SIG-M5 treated with dmso at 0.1 percent for 504 hours (cell line): ENCODE results near the gene GATA3.

Experiments used
- DNase-seq: peaks from one replicate; lab custom pipeline; 2025; ENCODE audit not compliant: unreplicated experiment; lab: John Stamatoyannopoulos, UW

Gene GATA3

DNA sequence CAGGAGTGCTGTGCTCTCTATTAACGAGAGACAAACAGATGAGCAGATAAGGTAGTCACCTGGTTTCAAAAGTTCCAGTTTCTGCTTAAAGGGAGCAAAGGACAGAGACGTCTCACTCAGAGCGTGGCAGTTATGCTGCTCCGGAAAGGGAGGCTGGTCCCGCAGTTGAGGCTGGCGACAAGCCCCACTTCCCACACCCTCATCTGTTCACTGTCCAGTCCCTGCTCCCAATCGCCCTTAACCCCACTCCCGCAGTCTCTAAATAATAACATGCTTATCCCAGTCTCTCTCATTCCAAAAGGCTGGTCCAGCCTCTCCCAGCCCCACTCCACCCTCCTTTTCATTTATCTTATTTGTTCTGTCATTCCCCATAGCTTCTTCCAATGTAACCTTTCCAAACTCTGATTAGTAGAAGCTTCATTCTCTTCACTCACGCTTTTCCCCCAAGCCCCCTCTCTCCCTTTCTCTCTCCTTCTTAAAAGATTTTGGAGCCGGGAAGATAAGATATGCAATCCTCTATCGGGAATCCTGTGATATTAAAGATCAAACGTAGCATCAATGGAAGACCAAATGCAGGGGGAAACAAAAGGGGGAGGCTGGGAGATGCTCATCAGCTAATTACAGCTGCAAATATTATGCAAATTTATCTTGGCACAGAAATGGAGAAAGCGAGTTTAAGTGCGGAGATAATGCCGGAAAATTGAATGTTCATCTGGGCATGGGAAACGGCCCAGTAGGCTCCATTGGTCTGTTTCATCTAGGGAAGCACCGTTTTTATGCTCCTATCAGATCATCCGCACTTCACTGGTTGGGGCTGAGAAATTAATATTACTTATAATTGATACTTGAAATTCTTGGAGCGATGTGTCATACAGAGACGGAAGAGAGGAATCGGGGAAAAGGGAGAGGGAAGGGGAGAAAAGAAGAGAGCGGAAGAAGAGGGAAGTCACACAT lies 16.3 kb upstream of the GATA3 start:
- DNase-seq = no peak

DNA sequence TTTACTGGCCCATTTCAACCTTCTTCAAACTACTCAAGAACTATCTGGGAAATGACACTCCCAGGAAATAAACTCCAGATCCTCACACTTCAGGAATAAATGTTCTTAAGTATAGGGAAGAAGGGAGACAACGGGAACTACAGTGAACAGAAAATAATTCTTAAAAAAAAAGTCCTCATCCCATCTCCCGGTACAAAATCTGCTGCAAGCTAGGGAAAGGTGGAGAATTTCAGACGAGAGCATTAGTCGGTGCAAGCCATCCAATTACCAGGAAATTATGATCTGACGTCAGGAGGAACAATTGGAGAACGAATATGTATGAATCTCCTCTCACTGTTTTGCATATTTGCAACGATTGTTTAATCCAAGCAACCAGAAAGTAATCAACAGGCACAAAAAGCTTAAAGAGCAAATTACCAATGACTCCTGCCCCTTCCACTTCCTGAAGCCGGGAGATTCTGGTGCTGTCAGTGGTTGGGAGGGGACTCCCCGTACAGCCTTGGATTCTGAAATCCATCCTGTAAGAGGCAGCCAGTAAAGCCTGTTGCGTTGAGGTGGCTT lies 15.1 kb upstream of the GATA3 start:
- no peak for DNase-seq

DNA sequence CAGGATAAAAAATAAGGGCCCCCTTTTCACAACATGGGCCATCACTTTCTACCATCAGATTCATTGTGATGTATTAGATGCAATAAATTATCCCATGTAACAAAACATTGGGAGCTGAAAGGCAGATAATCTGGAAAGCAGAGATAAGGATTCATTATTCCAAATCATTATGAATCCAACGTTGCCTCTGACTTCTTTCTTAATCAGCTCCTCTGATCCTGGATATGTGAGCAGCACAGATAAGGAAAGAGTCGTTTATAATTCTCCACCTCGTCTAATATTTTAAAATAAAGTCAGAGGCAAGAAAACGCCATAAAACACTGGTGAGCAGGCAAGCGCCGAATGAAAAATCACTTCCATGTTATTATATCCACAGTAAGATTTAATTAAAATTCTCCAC lies 13.8 kb upstream of the GATA3 start:
- no peak for DNase-seq

DNA sequence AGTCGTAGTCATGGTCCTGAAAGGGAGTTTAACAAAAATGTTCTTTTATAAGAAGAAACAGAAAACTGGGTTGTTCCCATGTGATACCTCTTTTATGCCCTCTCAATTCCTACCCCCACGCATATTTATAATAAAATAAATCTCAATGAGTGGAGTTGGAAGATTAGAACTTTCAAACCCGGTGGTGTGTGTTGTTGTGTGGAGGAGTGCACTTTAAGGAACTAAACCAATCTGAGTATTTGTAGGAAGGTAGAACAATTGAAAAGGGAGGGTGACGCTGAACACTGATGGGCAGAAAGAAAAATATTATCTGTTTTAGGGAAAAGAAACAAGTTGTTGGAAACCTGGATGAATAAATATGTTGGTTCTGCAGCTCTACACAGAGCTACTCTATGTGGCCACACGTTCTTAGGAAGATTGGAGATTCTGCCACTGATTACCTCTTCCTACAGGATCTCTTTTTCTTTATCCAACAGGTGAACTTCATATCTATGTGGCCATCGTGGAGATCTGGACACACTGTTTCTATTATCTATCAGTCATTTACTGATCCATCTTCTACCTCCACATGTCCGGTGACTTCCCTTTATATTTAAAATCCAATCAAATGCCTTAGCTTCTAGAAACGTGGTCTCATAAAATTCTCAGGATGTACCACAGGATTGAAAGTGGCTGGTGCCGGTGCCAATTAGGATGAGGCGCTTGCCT lies 13.1 kb upstream of the GATA3 start:
- no peak for DNase-seq

DNA sequence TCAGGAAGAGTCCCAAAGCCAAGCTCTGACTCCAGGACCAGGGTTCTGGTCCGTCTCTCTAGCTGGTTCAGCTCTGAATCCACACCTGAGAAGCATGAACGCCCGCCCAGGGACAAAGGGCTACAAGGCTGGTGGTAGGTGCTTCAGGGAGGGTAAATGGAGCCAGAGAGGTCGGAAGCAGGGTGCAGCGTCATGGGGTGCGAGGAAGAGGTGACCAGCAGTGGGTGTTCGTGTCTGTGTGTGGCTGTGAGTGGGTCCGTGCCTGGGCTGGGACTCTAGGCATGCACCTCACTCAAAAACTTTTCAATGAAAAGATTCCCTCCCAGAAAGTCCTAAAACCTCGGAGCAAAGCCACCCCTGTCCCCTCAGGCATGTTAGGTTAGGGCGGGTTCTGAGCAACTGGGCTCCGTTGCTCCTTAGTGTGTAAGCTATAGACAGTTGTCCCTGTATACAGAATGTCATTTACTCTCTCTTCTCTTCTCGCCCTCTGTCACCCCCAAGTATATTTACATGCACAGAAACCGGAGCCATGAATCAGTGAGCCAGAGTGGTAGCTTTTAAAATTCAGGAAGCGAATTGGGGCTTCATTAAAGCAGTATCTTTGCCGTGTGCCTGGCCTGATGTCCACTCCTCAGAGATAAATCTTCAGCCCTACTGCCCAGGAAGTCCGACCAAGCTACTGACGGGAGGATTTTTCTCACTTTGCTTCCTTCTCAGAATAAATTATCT lies 12.3 kb upstream of the GATA3 start:
- no peak for DNase-seq

DNA sequence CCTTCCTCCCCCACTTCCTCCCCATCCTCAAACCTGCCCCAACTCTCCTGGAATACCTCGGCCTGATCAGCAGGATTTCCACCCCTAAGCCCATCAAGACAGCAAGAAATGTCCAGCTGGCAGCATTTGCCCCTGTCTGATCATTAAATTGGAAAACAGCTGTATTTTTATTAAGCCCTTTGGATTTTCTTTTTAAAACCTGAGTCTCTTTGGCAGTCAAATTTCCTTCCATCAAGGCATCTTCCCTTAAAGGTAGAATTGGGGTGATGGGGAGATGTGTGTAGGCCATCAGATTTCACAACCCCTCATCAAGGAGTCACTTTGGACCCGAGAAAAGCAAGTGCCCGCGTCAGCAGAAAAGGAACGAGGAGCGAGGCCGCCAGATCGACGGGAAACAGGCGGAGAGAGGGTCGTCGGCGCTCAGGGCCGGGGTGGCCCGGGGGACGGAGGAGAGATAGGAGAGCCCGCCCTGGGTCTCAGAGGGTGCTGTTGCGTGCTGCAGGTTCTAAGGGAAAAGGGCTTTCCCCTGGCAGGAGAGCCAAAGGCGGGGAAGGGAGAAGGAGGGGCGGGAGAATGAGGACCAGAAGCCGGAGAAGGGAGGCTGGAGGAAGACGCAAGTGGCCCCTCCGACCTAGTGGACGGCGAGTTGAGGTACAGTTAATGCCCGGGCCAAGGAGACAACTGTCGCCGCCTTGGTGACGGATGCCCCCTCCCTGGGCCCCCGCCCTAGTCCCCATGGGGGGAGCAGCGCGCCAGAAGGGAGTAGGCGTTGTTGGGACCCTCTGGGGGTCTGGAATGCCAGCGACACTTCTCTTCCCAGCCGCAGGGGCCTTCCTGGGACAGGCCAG lies 11.5 kb upstream of the GATA3 start:
- DNase-seq = no peak

DNA sequence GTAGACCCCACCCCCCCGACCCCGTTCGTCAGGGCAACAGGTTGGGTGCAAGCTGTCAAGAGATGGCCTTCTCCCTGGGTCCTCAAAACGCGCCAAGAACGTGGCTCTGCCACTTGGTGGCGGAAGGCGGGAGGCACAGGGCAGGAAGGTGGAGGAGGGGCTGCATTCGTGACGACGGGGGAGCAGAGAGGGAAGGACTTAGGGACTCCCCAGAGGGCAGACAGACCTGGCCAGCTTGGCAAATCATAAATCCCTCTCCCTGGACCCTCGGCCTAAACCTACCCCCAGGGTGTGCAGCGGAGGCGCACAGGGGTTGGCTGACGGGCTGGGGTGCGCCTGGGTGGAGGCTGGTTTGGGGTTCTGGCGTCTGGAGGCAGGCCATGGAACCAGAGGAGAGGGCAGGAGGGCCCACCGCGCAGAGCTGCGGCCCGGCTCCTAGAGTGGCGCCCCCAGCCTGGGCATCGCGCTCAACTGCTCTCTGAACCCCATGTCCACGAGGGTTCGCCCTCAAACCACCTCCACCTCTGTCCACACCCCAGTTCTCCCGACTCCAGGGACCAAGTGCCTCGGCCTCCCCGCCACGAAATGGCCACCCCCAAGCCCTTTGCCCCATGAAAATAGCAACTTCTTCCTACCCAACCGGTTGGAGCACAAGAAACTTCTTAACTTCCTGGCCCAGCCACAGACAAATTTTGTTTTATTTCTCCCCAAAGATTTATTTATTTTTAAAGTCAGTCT lies 10.8 kb upstream of the GATA3 start:
- DNase-seq = no peak

DNA sequence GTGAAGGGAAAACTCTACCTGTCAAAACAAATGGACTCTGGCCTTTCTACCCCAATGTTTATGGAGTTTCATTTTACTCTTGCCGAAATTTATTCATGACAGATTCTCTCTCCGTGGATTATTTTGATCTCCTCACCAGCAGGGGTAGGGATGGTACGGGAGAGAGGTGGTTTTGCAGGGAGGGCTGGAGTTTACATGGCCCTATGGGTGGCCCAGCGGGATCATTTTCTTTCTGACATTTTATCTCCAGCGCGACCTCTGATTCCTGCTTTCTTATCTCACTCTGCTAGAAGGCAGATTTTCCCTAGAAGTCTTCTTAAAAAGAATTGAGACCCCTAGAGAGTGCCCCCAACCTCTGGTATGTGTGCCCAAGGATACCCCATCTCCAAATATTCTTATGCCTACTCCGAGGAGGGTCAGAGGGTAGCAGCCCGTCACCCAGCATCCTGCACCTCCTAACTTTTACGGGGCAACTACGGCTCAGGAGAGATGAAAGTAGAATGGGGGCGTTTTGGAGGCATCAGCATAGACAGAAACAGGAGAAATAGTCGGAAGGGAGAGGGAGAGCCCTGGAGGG lies 10.1 kb upstream of the GATA3 start:
- no peak for DNase-seq

DNA sequence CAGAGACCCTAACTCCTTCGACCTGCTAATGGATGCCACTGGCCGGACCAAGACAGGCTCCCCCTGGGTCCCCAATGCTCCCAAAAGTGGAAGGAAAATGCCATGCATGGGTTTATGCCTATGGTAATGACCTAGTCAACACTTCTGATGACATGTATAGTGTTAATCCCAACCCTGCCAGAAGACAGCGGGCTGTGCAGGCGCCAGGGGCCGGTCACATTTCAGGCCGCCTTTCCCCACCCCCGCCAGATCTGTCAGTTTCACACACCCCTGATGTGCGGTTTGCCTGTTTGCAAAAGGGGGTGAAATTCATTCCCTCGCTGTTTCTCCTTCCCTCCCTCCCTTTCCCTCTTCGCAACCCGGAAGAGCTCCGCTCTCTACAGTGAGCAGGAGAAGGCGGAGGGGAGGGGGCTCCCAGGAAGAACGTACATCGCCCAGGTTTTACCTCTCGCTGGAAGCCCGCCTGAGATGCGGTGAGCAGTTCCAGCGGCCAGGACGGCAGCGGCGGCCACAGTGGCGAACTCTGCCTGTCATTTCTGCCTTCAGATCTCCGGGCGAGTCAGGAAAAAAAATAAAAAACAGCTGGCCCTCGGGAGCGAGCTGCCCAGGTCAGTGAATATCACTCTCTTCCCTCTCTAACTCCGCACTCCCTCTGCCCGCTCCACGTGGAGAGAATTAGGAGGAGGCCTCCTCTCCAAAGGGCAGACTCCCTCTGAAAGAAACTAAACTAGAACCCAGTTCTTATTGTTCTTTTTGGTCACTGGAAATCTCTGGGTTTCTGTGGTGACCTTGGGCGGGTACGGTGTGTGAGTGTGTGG lies 9.4 kb upstream of the GATA3 start:
- no peak for DNase-seq

DNA sequence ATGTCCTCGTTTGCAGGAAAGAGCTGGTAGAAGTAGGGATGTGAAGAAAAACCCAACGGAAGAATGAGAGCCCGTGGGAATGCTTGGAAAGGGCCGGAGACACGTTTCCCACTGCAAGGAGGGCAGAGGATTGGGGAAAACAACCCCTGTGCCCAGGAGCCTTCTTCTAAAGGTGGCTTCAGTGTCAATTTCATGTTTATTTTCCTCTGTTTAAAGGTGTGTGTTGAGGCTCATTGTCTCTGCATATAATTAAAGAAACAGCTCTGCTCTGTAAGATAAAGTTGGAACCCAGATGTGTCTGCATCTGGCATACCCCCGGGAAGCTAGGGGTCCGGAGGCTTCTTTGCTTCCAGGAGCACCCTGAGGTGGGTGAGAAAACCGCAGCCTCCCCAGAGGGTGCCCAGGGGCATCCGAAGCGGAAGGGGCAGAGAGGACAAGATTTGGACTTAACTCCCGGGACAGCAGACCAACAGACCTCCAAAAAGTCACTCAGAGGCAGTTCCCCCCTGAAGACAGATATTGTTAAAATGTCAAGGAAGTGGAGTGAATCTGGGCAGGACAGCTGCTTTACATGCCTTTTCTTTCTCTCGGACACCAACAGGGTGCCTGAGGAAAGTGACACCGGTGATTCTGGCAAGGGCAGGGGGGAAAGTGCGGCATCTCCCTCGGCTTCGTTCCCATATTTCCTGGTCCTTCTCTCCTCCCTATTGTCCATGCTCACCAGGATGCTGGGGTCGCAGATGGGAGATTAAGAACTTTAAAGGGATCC lies 8.6 kb upstream of the GATA3 start:
- DNase-seq = no peak

DNA sequence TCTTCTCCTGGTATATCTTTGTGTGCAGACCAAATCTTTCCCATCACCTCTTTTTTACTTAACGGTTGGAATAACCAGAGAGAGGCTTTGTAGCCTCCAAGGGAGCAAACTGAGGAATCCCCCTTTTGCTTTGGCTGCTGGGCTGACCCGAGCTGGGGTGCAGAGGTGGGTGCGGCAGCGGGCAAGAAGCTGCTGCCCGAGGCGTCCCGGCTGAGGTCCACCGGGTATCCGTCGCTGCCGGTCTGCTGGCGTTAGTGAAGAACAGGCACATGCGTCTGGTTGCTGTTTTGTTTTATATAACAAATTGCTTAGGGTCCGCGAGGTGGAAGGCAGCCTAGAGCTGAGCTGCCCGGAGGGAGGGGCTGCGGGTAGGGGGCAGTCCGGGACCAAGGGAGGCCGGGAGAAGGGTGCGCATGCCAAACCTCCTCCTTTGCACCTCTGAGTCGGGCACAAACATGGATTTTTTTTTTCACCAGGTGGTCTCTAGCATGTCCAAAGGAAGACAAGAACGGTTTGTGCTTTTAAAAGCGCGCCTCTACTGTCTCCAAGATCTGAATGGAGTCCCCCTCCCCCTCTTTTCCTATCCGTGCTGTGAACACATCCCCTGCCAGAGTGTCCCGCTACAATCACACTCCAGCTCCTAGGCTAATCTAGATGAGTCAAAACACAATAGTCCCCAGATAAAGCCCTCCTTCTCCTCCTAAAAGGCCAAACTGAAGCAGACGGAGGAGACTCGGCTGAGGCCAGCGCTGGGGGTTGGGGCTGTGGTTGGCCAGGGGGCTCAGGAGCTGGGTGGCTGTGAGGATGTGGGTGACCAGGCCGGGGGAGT lies 6.8 kb upstream of the GATA3 start:
- no peak for DNase-seq

DNA sequence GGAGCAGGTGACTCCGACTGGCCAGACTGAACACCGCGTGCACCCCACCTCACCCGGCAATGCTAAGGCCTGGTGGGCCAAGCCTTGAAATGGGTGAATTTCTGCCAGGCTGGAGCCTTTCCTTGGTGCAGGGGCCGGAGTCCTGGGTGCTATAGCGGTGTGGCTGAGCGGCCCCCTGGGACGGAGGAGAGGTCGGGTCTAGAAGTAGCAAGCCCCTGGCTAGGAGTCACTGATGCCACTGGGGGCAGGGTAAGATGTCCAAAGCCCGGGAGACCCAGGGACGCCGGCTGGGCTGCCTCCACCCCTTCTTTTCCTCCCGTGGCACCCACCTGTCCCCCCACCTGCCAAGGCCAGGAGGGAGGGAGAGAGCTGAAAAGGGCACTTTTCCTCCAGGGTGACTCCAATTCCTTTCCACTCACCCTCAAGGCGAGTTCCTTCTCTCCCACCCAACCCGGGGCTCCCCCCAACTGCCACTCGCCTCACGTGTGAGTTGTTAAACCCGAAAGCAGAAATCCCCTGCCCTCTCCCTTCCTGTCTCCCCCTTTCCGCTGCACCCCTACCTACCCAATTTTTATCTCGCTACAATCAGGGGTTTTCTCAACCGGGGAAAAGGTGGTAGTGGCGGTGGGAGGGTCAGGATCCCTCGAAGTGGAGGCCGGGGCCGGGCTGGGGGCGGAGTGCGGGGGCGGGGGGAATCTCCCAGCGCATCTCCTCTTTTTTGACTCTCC lies 6.0 kb upstream of the GATA3 start:
- DNase-seq = no peak

DNA sequence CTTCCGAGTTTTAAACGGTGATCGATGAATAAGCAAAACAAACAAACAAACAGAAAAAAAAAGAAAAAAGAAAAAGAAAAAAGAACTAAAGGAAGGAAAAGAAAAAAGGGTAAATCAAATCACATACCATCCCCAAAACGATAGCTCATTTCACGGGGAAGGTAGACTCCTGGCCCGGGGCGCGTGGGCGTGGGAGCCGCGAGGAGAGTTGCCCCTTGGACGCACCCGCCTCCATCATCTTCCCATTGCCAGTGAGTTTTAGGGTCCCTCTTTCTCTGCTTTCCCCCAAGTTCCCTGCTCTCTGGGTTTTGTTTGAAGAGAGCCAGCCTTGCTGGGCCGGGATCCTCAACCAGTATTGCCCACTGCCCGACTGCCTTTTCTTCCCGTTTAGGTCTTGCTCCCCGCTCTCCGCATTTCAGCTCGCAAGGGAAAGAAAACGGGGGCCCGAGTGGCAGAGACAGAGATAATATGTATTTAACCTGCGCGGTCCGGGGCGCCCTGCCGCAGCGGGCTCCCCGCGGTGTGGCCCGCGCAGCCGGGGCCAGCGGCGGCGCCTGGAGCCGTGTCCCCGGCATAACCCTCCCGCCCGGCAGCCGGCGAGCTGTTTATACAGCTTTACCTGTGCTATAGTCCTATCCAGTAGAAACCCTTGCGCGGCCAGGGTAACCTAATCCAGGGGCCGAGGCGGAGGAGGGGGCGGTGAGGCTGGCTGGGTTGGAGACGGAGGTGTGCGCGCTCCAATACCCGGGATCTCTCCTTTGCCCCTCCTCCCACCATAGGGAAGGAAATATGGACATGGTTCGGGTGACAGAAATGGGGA lies 5.2 kb upstream of the GATA3 start:
- no peak for DNase-seq

DNA sequence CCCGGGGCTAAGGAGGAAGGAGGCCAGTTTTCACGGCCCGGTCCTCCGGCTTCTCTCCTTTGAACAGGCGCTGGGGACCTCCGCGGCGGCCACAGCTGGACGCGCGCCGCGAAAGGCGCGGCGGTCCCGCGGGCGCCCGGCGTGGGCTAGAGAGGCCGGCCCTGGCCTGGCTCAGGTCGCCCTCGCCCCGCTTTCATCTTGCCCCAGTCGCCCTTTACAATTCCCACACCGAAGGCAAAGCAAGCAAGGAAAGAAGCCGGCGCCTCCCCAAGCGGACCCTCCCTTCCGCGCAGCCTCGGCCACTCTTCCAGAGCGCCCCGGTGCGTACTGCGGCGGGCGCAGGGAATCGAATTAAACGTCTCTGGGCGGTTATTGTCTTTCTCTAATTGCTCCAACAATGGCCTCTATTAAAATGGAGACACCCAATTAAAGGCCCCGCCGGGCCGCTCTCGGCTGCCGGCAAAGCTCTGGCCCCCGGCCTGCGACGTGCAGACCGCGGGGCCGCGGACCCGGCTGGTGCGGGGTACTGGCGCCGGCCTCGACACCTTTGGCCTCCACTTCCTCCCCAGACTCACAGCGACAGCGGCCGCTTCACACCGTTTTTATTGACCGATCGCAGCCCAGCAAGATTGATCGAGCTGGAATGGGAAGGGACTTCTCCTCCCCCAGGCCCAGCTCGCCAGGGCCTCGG lies 4.5 kb upstream of the GATA3 start:
- DNase-seq = no peak

DNA sequence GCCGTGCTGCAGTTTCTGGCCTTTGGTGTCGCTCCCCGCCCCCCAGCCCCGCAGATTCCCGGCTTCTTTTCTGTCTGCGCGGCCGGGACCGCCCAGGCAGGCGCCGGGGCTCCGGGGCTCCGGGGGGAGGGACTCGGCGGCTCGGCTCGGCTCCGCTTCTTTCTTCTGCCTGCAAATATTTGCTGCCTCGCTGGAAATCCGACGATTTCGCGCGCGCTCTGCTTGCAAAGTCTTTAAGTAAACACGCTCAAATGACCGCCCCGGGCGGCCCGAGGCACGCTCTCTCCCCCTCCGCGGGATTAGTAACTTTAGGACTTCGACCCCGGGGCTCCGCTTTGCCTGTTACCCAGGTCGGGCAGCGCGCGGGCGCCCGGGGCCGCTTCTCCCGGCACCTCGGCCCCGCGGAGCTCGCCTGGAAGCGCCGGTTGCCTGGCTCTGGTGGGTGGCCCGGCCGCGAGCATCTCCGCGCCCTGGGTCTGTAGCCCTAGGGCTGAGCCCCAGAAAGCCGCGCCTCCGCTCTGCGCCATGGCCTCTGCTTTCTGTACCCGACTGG lies 3.9 kb upstream of the GATA3 start:
- DNase-seq = no peak
